DND-41 (cell line): ENCODE data around the gene SULT2B1.

Source experiments
- CTCF ChIP-seq: IDR thresholded peaks from 2 replicates; pipeline ENCODE4 v1.5.1; 2012; ENCODE audit warnings: borderline replicate concordance, low read length, moderate library complexity, mild to moderate bottlenecking; ENCODE audit not compliant: poor library complexity, severe bottlenecking; ENCODE audit errors: extremely low read depth
- EZH2 ChIP-seq: IDR thresholded peaks from 3 replicates; pipeline ENCODE4 v1.6.1; 2012; ENCODE audit warnings: borderline replicate concordance, low read depth, mild to moderate bottlenecking, moderate library complexity, low read length, inconsistent platforms; ENCODE audit not compliant: severe bottlenecking

GRCh38 chr19:48549380-48549779 is 2.6 kb upstream of the SULT2B1 start:
- TF ChIP-seq CTCF (no peak), EZH2 (no peak)
